Vagina (tissue), 2 donors: ENCODE data around the gene RPL37.

Experiments used
- POLR2A ChIP-seq, 2 donors: fragments of 450-650 bp; IDR thresholded peaks; one replicate each; pipeline ENCODE4 v1.6.1; 2017; ENCODE audit warnings: antibody characterized with exemption in 2 of 2, mild to moderate bottlenecking in 2 of 2, moderate library complexity in 2 of 2
- POLR2AphosphoS5 ChIP-seq, 2 donors: sonication (generic); formaldehyde crosslinking; IDR thresholded peaks; one replicate each; pipeline ENCODE4 v1.9.0; 2017; ENCODE audit warnings: antibody characterized with exemption in 2 of 2, mild to moderate bottlenecking in 2 of 2, low read depth in 1 of 2; ENCODE audit not compliant: insufficient read depth in 1 of 2

DNA sequence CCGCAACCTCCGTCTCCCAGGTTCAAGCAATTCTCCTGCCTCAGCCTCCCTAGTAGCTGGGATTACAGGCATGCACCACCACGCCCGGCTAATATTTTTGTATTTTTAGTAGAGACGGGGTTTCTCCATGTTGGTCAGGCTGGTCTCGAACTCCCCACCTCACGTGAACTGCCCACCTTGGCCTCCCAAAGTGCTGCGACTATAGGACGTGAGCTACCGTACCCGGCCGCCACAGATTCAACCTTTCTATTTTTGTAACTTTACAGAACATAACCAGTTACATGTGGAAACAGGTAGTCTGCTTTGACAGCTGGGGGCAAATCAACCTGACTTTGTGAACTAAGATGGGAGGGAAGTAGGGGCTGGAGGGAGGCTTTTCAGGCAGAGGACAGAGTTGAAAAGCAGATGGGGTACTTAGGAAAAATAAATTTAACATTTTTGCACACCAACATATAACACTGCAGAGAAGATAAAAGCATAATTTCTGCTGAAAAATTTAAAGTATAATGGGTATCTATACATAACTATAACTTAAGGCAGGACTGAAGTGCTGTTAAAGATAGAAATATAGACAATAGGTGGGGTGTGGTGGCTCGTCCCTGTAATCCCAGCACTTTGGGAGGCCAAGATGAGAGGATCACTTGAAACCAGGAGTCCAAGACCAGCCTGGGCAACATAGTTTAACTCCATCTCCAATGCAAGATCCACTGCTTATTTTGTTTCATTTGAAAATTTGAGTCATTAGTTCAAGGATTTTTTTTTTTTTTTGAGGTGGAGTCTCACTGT, 5.1 kb downstream of the RPL37 start:
- TF ChIP-seq POLR2A (IDR thresholded peaks at IDR 0.05), result no peak
- no peak for TF ChIP-seq POLR2AphosphoS5 (IDR thresholded peaks at IDR 0.05; ENCODE audit: insufficient read depth in 1 of 2, low read depth in 1 of 2)
